Rectal smooth muscle tissue (tissue), 1 donor: ENCODE results near the gene GEMIN7.
A peak's percentile ranks its signal among the peaks of the same experiment; 100 is the strongest.

Experiments used
- H3K27ac ChIP-seq: one replicate; pipeline ENCODE4 v1.7.0; 2013; ENCODE audit warnings: low read depth, low read length, inconsistent platforms
- H3K27me3 ChIP-seq: one replicate; pipeline ENCODE4 v1.7.0; 2013; ENCODE audit warnings: low read length; ENCODE audit not compliant: control insufficient read depth, insufficient read depth
- H3K36me3 ChIP-seq: one replicate; pipeline ENCODE4 v1.7.0; 2013; ENCODE audit warnings: low read length; ENCODE audit not compliant: control insufficient read depth, insufficient read depth
- H3K4me1 ChIP-seq: one replicate; pipeline ENCODE4 v1.7.0; 2013; ENCODE audit warnings: low read length; ENCODE audit not compliant: control insufficient read depth, insufficient read depth
- H3K4me3 ChIP-seq: one replicate; pipeline ENCODE4 v1.7.0; 2013; ENCODE audit warnings: low read length
- H3K9ac ChIP-seq: one replicate; pipeline ENCODE4 v1.7.0; 2013; ENCODE audit warnings: low read length

Gene GEMIN7

GRCh38 chr19:45078390-45079062 lies 534 bp upstream of the GEMIN7 start:
- Histone ChIP-seq H3K4me1 (peaks cover 11% of the 10 kb centered on the region), H3K36me3 (peaks cover 6% of the 10 kb centered on the region), H3K4me3 (peak overlapping the region; percentile 75), H3K9ac (peak overlapping the region; percentile 77), H3K27me3 (no peaks in the 10 kb centered on the region), H3K27ac (no peak overlapping the region)

- peak overlapping the region; percentile 70 for H3K9ac ChIP-seq
- peaks cover 6% of the 10 kb centered on the region for H3K36me3 ChIP-seq
- no peak overlapping the region for H3K27ac ChIP-seq
- peak overlapping the region; percentile 96 for H3K4me3 ChIP-seq
- no peaks in the 10 kb centered on the region for H3K27me3 ChIP-seq
- peaks cover 11% of the 10 kb centered on the region for H3K4me1 ChIP-seq
Observed at GRCh38 chr19:45079911-45080370, 881 bp downstream of the GEMIN7 start.

GRCh38 chr19:45082170-45082569 lies 3.1 kb downstream of the GEMIN7 start:
- Histone ChIP-seq H3K27me3 (no peaks in the 10 kb centered on the region), H3K9ac (no peak overlapping the region), H3K4me3 (no peak overlapping the region), H3K4me1 (peaks cover 11% of the 10 kb centered on the region), H3K27ac (no peak overlapping the region), H3K36me3 (peaks cover 6% of the 10 kb centered on the region)

GRCh38 chr19:45086480-45086879 lies 7.4 kb downstream of the GEMIN7 start:
- H3K9ac ChIP-seq = no peak overlapping the region
- H3K27me3 ChIP-seq = no peaks in the 10 kb centered on the region
- peaks cover 3% of the 10 kb centered on the region for H3K4me1 ChIP-seq
- no peak overlapping the region for H3K27ac ChIP-seq
- H3K4me3 ChIP-seq = no peak overlapping the region
- peaks cover 8% of the 10 kb centered on the region for H3K36me3 ChIP-seq

- peaks cover 3% of the 10 kb centered on the region for H3K4me1 ChIP-seq
- H3K9ac ChIP-seq = no peak overlapping the region
- peaks cover 3% of the 10 kb centered on the region for H3K36me3 ChIP-seq
- H3K27ac ChIP-seq = no peak overlapping the region
- no peak overlapping the region for H3K4me3 ChIP-seq
- H3K27me3 ChIP-seq = no peaks in the 10 kb centered on the region
Observed at GRCh38 chr19:45087531-45087930, 8.5 kb downstream of the GEMIN7 start.

- peaks cover 12% of the 10 kb centered on the region for H3K4me1 ChIP-seq
Observed at GRCh38 chr19:45090034-45090433, 11.0 kb downstream of the GEMIN7 start.

GRCh38 chr19:45090606-45091005 lies 11.5 kb downstream of the GEMIN7 start:
- Histone ChIP-seq H3K27ac (no peak overlapping the region), H3K27me3 (no peaks in the 10 kb centered on the region), H3K4me3 (peak overlapping the region; percentile 52), H3K4me1 (peaks cover 12% of the 10 kb centered on the region), H3K9ac (no peak overlapping the region), H3K36me3 (peaks cover 3% of the 10 kb centered on the region)

More at GRCh38 chr19:45090034-45090433, 11.0 kb downstream of the GEMIN7 start:
- Histone ChIP-seq H3K9ac (no peak overlapping the region), H3K27me3 (no peaks in the 10 kb centered on the region), H3K36me3 (peaks cover 3% of the 10 kb centered on the region), H3K4me3 (no peak overlapping the region), H3K27ac (no peak overlapping the region)

- H3K27me3 ChIP-seq = no peaks in the 10 kb centered on the region
- peak overlapping the region; percentile 84 for H3K4me3 ChIP-seq
- H3K9ac ChIP-seq = peak overlapping the region; percentile 1
- peaks cover 3% of the 10 kb centered on the region for H3K36me3 ChIP-seq
- H3K27ac ChIP-seq = peak overlapping the region; percentile 96
- H3K4me1 ChIP-seq = peaks cover 12% of the 10 kb centered on the region
Observed at GRCh38 chr19:45091031-45091923, 12.2 kb downstream of the GEMIN7 start.

- Histone ChIP-seq H3K4me1 (peaks cover 12% of the 10 kb centered on the region), H3K9ac (peak within 1 kb of the TSS; percentile 76)
Observed at GRCh38 chr19:45092747-45093678, 14.0 kb downstream of the GEMIN7 start, which contains the start of gene PPP1R37. Gene PPP1R37, plus strand, starts transcription at chr19:45093179. Its CDS starts 147 bp downstream, at chr19:45093326.

GRCh38 chr19:45094137-45094536 lies 15.1 kb downstream of the GEMIN7 start:
- H3K36me3 ChIP-seq = peaks cover 3% of the 10 kb centered on the region

More at GRCh38 chr19:45092747-45093678, 14.0 kb downstream of the GEMIN7 start, which contains the start of gene PPP1R37:
- H3K4me3 ChIP-seq = peak within 1 kb of the TSS; percentile 84
- H3K27ac ChIP-seq = peak within 1 kb of the TSS; percentile 96
- no peaks in the 10 kb centered on the region for H3K27me3 ChIP-seq
- peaks cover 3% of the 10 kb centered on the region for H3K36me3 ChIP-seq

GRCh38 chr19:45094707-45095106 lies 15.6 kb downstream of the GEMIN7 start:
- peaks cover 3% of the 10 kb centered on the region for H3K36me3 ChIP-seq
- no peaks in the 10 kb centered on the region for H3K27me3 ChIP-seq
- H3K4me3 ChIP-seq = peak overlapping the region; percentile 44
- H3K9ac ChIP-seq = no peak overlapping the region
- peaks cover 17% of the 10 kb centered on the region for H3K4me1 ChIP-seq
- H3K27ac ChIP-seq = no peak overlapping the region

More at GRCh38 chr19:45094137-45094536, 15.1 kb downstream of the GEMIN7 start:
- Histone ChIP-seq H3K27ac (no peak overlapping the region), H3K9ac (no peak overlapping the region), H3K27me3 (no peaks in the 10 kb centered on the region), H3K4me3 (peak overlapping the region; percentile 84), H3K4me1 (peaks cover 17% of the 10 kb centered on the region)
